Activated T-cell treated with anti-CD3 and anti-CD28 coated beads for 48 hours (primary cell): Measurements from ENCODE around the gene RHOXF2B.
"Not testable (repeated sequence)": the region's sequence is repeated elsewhere in the genome, so short reads cannot be mapped to it uniquely, and the experiment has no call there.

Experiments
- DNase-seq: peaks from one replicate; pipeline ENCODE4 v3.0.0-alpha.2; 2020; ENCODE audit warnings: low read depth

Gene RHOXF2B

DNA sequence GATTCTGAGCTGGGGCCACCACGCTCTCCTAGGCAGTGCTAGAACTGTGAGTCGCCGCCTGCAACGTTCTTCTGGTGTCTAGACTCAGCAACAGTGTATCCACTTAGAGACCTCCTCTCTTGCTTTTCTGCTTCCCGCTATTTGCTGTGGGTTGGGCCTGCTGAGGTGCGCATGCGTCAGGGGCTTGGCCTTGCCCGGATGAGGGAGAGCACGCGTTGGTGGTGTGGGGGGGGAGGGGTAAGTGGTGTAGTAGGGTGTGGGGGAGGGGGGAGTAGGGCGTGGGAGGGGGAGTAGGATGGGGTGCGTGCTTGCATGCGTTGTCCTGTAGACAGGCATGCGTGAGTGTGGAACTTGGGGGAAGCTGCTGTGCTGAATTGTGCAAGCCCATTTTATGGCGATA, at the start of gene RHOXF2B:
TSS of gene RHOXF2B (minus strand) at position 101 of the 400 bp plus-strand sequence. CDS start 138 bp downstream, outside the sequence.
- DNase-seq: not testable (repeated sequence)

DNA sequence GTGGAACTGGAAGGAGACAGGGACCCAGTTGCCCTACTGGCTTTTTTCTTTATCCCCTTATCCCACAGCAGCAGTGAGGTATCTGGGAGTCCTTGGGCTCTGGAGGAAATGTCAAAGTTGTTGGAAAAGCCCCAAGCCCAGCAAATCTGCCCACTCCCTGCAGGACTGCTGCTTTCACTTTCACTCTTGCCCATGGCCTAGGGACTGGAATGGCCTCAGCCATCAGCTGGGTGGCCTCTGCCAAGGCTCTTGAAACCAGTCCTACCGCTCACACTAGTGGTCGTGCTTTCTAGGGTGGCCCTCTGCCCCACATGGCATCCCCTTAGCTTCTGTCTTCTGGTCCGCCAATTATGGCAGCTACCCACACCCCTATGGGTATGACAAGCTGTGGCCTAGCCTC, 48.0 kb upstream of the RHOXF2B start:
- DNase-seq: no peak

DNA sequence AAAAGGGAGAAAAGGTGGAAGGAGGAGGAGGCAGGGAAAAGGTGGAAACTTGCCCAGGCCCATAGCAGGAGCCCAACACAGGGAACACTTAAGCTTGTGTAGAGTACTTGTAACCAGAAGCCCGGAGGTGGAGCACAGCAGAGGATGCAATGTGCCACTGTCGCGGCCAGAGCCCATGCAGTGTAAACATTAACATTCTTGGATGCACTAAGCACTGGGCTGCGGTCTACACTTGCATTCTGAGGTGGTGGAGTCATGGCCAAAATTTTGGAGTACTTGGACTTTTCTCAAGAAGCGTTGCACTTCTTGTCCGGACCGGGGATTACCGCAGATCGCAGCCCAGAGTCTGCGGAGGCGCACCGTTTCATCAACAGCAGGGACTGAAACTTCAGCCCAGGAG, 42.7 kb upstream of the RHOXF2B start:
- DNase-seq: no peak

DNA sequence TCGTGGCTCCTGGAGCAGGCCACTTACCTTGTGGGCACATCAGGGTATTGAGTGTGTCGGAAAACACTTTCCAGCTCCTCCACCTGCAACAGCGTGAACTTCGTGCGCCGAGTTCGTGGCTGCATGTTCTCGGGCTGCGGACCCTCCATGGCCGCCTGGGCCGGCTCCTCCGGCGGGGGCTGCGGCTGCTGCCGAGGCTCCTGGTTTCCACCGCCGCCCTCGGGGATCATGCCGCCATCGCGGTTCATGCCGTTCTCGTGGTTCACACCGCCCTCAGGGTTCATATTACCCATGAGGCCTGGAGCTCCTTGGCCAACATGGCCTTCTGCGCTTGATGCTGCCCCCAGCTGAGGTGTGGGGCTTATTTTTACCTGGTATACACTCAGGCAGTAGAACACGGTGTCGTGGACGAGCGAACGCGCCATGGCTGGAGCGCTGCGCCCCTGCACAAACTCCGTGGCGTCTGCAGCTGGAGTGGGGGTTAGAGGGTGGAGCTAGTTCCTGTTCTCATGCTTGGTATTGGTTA, 38.0 kb upstream of the RHOXF2B start, which contains the start of gene RHOXF1:
TSS of gene RHOXF1 (minus strand) at position 476 of the 526 bp plus-strand sequence. CDS start at position 425, 51 bp downstream.
- DNase-seq: no peak

DNA sequence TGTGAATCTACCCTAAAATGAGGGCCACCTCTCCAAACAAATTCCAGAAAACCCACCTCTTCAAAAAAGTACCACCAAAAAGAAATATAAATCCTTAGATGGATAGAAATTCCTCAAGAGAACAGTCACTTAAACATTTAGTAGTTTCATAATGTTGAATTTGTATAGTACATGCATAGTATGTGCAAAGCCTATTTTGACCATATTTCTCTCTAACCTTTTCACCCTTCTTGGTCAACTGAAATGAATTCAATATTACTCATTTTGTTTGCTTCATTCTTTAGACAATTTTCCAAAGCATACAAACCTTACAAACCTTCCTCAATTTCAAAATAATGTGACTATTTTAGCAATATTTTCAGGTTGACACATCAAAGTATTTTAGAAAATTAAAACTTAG, 34.1 kb upstream of the RHOXF2B start:
- no peak for DNase-seq

DNA sequence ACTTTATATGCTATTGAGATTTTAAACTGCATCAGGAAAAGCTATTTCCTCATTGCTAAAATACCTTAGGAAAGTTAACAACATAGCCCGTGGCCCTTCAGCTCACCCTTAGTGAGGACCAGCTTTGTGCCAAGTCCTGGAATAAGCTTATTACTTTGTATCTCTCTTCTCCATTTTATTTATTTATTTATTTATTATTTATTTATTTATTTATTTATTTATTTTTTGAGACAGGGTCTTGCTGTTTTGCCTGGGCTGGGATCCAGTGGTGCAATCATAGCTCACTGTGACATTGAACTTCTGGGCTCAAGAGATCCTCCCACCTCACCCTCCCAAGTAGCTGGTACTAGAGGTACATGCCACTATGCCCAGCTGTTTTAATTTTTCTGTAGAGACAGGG, 31.9 kb upstream of the RHOXF2B start:
- no peak for DNase-seq

DNA sequence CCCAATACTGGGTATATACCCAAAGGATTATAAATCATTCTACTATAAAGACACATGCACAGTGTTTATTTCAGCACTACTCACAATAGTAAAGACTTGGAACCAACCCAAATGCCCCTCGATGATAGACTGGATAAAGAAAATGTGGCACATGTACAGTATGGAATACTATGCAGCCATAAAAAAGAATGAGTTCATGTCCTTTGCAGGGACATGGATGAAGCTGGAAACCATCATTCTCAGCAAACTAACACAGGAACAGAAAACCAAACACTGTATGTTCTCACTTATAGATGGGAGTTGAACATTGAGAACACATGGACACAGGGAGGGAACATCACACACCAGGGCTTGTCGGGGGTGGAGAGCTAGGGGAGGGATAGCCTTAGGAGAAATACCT, 27.2 kb upstream of the RHOXF2B start:
- DNase-seq: not testable (repeated sequence)

DNA sequence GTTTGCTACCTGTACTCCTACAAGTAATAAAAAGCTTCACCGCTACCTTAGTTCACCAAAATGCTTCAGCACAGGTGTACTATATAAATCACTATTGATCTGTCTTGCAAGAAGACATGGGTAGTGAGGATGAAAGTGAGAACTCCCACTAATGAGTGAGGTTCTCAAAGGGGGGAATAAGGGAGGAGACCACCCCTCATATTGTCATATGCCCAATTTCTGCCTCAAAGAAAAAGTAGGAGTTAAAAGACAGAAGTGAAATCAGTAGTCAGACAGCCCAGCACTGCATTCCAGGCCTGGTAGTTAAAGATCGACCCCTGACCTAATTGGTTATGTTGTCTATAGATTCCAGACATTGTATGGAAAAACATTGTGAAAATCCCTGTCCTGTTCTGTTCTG, 23.6 kb upstream of the RHOXF2B start:
- not testable (repeated sequence) for DNase-seq

DNA sequence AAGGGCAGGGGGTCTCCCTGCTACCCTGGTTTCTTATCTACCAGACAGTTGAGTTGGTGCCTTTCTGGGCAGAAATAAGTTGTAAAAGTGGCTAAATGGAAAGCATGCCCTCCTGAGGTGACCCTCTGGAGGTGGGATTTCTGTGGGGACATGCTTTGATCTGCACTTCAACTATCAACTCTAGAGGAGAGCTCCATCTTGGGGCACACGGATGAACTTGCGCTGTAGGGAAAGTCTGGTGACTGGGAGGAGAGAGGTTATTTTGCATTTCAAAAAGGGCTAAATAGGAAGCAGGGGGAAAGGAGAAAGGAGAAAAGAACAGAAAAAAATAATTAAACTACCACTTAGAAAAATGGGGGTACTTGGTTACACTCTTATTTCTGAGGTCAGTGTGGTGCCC, 12.7 kb upstream of the RHOXF2B start:
- no peak for DNase-seq

DNA sequence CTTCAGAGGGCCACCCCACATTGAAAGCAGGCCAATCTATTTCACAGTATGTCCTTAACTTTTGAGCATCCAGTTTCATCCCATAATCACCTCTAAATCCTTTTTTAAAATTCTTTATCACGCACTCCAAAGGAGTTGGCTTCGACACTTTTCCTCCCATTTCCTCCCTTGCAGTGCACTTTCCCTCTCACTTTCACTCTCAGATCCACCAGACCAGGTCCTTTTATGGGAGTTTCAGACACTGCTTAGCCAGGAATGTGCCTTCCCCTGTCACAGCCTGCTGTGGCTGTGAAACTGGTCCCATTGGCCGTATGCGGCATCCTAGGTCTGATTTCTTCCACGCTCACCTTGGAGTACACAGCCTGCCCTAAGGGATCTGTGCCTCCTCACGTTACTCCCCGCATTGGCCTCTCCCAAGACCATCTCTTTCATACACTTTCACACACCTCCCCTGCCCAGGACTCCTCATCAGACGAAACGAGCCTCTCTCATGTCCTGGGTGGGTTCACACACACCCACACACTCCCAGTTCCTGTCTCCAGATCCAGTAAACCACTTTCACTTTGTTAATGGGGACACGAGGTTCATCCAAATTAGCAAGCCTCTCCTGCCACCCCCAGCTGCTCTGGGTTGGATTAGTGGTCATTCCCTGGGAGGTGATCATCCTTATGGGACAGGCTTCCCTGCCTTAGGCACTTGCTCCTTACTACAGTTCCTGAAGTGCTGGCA, 10.0 kb upstream of the RHOXF2B start:
- no peak for DNase-seq

DNA sequence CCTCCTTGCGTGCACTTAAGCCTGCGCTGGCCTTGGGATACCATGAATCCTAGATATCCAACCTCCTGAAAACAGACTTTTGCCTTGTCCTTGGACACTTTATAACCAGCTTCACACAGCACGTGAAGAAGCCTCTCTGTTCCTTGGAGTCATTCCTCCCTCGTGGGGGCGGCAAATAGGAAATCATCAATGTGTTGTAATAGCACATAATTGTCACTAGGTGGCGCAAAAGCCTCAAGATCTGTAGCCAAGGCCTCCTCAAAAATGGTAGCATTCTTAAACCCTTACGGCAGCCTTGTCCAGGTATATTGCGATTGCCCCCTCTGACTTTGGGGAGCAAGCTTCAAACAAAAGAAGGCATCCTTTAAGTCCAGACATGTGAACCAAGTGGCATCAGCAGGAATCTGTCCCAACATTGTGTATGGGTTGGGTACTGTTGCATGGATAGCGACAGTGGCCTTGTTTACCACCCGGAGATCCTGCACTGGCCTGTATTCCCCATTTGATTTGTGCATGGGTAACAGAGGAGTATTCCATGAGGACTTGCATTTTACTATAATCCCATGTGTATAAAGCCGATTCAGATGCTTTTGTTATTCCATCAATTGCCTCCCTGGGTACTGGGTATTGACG, 8.2 kb upstream of the RHOXF2B start:
- DNase-seq: not testable (repeated sequence)

DNA sequence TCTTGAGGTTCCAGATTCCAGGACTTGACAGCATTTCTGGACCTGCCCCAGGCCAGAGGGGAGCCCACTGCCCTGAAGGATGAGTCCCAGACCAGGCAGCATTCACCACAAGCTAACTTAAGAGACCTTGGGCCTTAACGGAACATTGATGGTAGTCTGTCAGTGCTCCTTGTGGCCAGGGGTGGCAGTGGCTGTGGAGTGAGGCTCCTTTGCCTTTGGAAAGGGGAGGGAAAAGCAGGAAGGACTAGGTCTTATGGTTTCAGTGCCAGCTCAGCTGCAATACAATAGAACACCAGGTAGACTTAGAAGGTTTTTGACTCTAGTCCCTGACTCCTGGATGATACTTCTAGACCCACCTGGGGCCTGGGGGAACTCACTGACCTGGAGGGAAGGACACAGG, 11.3 kb downstream of the RHOXF2B start:
- DNase-seq: not testable (repeated sequence)

DNA sequence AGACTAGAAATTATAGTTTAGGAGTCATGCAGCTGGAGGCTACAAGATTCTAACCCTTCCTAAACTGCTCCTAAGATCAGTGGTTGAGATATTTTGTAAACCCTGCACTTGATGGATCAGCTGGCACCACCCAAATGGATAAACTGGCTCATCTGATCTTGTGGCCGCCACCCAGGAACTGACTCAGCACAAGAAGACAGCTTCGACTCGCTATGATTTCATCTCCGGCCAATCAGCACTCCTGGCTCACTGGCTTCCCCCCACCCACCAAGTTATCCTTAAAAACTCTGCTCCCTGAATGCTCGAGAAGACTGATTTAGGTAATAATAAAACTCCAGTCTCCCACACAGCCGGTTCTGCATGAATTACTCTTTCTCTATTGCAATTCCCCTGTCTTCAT, 34.8 kb downstream of the RHOXF2B start:
- not testable (repeated sequence) for DNase-seq

DNA sequence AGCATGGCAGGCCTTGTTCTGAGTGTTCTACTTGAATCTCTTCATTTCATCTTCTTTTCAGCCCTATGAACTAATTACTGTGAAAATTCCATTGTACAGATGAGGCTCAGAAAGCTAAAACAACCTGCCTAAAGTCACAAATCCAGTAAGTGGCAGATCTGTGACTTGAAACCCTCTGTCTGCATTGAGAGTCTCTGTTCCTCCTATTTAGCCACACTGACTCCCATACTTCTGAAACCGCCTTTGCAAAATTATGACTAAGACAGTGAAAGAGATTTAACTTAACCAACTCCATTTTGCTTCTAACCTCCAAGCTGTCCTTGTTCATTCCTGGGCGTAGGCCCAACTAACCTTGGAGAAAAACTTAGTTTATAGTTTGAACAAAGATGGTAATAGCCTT, 35.2 kb downstream of the RHOXF2B start:
- not testable (repeated sequence) for DNase-seq

DNA sequence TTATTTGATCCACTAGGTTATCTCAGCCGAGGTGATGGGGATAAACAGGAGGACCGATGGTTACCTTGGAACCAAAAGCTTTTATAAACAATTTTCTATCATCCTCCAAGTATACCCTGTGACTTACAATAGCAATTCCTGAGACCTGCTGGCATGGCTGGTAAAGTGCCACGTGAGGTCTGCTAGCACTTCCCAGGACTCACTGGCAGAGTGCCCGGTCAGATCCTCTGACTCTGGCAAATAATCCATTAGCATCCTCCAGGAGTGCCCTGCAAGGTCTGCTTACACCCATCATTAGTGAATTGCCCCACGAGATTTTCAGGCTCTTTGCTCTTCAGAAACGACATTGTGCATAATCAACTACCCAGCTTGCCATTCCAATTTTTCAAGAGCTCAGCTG, 37.3 kb downstream of the RHOXF2B start:
- DNase-seq: not testable (repeated sequence)

DNA sequence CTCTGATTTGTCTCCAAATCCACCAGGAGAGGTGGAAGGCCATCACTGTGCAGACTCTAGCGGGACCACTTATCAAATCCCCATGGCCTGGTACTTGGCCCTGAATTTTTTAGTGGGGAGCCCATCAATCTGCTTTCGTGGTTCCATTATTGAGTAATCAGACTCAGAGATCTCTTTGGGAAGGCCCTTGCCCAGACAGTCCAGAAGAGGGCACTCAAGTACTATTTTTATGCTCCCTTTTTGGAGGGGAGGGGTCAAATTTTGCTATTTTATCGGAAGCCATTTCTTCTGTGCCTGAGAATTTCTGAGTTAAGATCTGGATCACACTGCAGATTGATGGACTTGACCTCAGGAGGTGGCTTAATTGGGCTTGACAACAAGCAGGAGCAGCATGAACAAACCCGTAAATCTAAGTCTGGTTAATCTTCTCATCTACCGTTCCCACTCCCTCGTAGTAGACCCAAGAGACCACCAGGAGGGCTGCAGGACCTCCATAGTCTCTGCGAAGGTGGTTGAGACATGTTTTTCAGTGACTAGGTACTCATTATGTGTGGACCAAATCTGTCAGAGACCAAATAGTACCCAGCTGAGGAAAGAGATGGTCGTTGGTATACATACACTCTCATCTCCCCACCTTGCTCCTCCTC, 38.3 kb downstream of the RHOXF2B start:
- DNase-seq: not testable (repeated sequence)

DNA sequence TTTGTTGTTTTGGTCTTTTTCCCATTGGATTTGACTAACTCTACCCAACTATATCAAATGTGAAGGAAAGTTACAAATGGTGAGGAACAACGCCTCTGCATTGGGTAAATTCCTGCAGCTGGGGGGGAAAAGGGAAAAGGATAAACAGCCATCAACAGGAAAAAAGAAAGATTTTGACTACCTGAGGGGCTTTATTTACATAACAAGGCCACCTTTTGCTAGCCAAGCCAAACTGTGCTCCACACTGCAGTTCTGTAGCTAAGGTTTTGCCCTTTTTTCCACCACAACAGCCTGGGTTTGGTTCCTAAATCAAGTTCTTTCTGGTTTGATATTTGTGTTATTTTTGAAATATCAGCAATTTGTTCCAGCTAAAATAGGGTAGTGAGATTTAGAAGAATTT, 40.8 kb downstream of the RHOXF2B start:
- no peak for DNase-seq

DNA sequence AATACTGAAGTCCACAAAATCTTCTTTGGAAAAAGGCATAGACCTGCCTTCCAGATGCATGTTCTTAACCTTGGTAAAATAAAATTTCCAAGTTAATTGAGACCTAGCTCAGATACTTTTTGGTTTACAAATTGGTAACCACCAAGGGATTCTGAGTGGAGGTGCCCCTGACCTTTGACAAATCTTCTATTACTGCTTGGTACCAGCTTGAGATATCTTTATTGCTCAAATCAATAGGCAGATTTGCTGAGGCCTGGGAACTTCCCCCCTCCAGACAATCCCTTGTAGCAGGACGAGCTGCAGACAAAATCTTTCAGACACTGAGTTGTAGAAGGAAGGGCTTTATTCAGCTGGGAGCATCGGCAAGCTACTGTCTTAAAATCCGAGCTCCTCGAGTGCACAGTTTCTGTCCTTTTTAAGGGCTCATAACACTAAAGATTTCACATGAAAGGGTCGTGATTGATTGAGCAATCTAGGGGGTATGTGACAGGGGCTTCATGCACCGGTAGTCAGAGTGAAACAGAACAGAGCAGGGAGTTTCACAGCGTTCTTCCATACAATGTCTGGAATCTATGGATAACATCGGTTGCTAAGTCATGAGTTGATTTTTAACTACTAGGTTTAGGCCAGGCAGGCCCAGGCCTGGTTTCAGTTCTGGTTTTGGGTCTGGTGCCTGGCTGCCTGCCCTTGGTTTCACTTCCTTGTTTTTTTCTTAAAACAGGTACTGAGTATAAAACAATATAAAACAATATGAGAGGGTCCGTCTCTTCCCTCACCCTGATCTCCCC, 41.8 kb downstream of the RHOXF2B start:
- DNase-seq: not testable (repeated sequence)

DNA sequence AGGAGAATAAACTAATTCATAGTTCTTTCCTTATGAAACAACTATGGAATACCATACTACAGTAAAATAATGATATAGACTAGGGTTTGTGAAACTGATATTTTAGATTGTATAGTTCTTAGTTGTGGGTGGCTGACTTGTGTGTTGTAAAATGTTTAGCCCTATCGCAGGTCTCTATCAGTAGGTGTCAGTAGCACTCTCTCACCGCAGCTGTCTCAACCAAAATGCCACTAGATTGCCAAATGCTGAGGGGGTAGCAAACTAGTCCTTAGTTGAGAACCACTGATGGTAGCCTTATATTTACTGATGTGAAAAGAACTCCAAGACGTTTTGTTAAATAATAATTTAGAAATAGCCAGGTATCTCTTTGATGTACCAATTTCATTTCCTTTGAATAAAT, 48.1 kb downstream of the RHOXF2B start:
- DNase-seq: no peak

DNA sequence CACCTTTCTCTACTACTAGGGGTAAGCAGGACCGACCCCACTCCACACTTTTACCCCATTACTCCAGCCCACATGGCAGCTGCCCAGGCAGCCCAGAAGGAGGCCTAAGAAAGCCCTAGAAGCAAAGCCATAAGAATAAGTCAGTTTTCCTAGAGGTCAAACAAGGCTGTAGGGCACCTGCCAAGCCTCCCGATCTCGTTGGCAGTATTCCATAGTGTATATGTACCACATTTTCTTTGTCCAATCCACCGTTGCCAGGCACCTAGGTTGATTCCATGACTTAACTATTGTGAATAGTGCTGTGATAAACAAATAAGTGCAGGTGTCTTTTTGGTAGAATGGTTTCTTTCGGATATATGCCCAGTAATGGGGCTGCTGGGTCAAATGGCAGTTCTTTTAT, 54.2 kb downstream of the RHOXF2B start:
- no peak for DNase-seq

DNA sequence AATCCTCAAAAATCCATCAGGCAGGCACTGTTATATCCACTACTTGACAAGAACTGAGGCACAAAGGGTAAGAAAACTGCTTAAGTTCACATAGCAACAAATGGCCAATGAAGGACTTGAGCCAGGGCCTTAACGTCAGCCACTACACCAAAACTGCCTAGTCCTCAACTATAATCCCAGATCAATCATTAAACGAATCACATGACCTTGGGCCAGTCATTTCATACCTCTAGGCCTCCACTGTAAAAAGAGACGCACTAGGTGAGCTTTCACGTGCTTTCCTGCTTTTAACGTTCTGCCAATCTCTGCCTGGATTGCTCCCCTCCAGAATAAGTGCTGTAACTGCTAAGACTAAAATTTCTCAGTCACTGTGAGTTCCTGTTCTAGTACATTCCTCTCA, 54.7 kb downstream of the RHOXF2B start:
- DNase-seq: no peak
